Liver (tissue), 9 donors: ENCODE measurements around the gene CDX1. TPM values are rescaled to one million over a fixed set of nuclear protein-coding genes. Genes with fewer than 3 reads are reported as not detected.

Experiments
- DNase-seq: peaks from one replicate; pipeline ENCODE4 v3.0.0-alpha.2; 2017; ENCODE audit warnings: low spot score
- H3K27ac ChIP-seq, 2 donors: one replicate each; pipeline ENCODE4 v1.7.0; 2013; ENCODE audit warnings: inconsistent platforms in 2 of 2, low read length in 2 of 2, control low read depth in 1 of 2, low read depth in 1 of 2, mild to moderate bottlenecking in 1 of 2
- H3K27me3 ChIP-seq, 4 donors: one replicate each; pipeline versions ENCODE4 v1.6.1 to v1.7.0; 2013; ENCODE audit warnings: low read length in 3 of 4, inconsistent platforms in 1 of 4, mild to moderate bottlenecking in 1 of 4, moderate library complexity in 1 of 4; ENCODE audit not compliant: control insufficient read depth in 4 of 4, insufficient read depth in 4 of 4
- H3K36me3 ChIP-seq, 4 donors: one replicate each; pipeline versions ENCODE4 v1.6.1 to v1.7.0; 2013; ENCODE audit warnings: low read length in 3 of 4, mild to moderate bottlenecking in 3 of 4, low read depth in 1 of 4, moderate library complexity in 1 of 4; ENCODE audit not compliant: control insufficient read depth in 4 of 4, insufficient read depth in 3 of 4
- H3K4me1 ChIP-seq, 4 donors: one replicate each; pipeline versions ENCODE4 v1.6.1 to v1.7.0; 2013; ENCODE audit warnings: low read length in 3 of 4, mild to moderate bottlenecking in 3 of 4, moderate library complexity in 1 of 4; ENCODE audit not compliant: control insufficient read depth in 4 of 4, insufficient read depth in 4 of 4
- H3K4me3 ChIP-seq, 3 donors: one replicate each; pipeline versions ENCODE4 v1.6.1 to v1.7.0; 2013; ENCODE audit warnings: low read length in 3 of 3, control low read depth in 1 of 3, low read depth in 1 of 3, mild to moderate bottlenecking in 1 of 3
- H3K9ac ChIP-seq, 2 donors: one replicate each; pipeline ENCODE4 v1.7.0; 2013; ENCODE audit warnings: low read length in 2 of 2, mild to moderate bottlenecking in 2 of 2, moderate library complexity in 2 of 2, control low read depth in 1 of 2, low read depth in 1 of 2
- H3K9me3 ChIP-seq, 4 donors: one replicate each; pipeline versions ENCODE4 v1.6.1 to v1.7.0; 2013; ENCODE audit warnings: low read length in 3 of 4; ENCODE audit not compliant: control insufficient read depth in 4 of 4
- GABPA ChIP-seq, 2 donors: IDR thresholded peaks in 1 of 2; conservative IDR thresholded peaks in 1 of 2; 2 replicates each; pipeline ENCODE4 v1.6.1; 2016; ENCODE audit warnings: antibody characterized with exemption in 2 of 2, mild to moderate bottlenecking in 1 of 2, moderate library complexity in 1 of 2
- HNF4A ChIP-seq, 2 donors: conservative IDR thresholded peaks; 2 replicates each; pipeline ENCODE4 v1.6.1; 2016; ENCODE audit warnings: antibody characterized with exemption in 2 of 2, mild to moderate bottlenecking in 2 of 2
- HNF4G ChIP-seq: IDR thresholded peaks from 2 replicates; pipeline ENCODE4 v1.6.1; 2016; ENCODE audit warnings: antibody characterized with exemption
- JUND ChIP-seq, 2 donors: IDR thresholded peaks; 2 replicates each; pipeline ENCODE4 v1.6.1; 2016; ENCODE audit warnings: antibody characterized with exemption in 2 of 2
- RAD21 ChIP-seq, 2 donors: IDR thresholded peaks; 2 replicates each; pipeline ENCODE4 v1.6.1; 2016; ENCODE audit warnings: antibody characterized with exemption in 2 of 2, mild to moderate bottlenecking in 2 of 2
- TAF1 ChIP-seq: conservative IDR thresholded peaks from 2 replicates; pipeline ENCODE4 v1.6.1; 2016; ENCODE audit warnings: antibody characterized with exemption, mild to moderate bottlenecking
- WGBS: extraction: QIAGEN DNeasy Blood & Tissue Kit; methylation state at CpG from one replicate; pipeline ENCODE4 v1.1.7; 2013; 5-methylcytosine and 5-hydroxymethylcytosine counted together
- polyA plus RNA-seq, 2 donors: library from polyadenylated mRNA; stranded (reverse) in 1 of 2; unstranded in 1 of 2; fragments of 200-250 nt in 1 of 2; fragments of >200 nt in 1 of 2; fragmentation: Nextera tagmentation in 1 of 2; extraction: Ambion mirVana in 1 of 2; gene quantifications; one replicate each; pipeline versions ENCODE4 v1.2.1 to v1.2.3, GENCODE V29; 2013 to 2015
- total RNA-seq, 2 donors: library from RNA; depleted of rRNA; stranded (reverse); fragments of >200 nt; gene quantifications; one replicate each; pipeline ENCODE4 v1.2.3, GENCODE V29; 2014
- TF ChIP-seq, protein P1 (sequence below): IDR thresholded peaks from 2 replicates; pipeline ENCODE4 v1.6.1; 2016; ENCODE audit warnings: antibody characterized with exemption
- TF ChIP-seq, protein P2 (sequence below): IDR thresholded peaks from 2 replicates; pipeline ENCODE4 v1.6.1; 2016; ENCODE audit warnings: antibody characterized with exemption
- TF ChIP-seq, protein P3 (sequence below): IDR thresholded peaks from 2 replicates; pipeline ENCODE4 v1.6.1; 2016; ENCODE audit warnings: antibody characterized with exemption, mild to moderate bottlenecking
- TF ChIP-seq, protein P4 (sequence below): IDR thresholded peaks from 2 replicates; pipeline ENCODE4 v1.6.1; 2016; ENCODE audit warnings: antibody characterized with exemption
- donor health status: healthy.
- donor health status: healthy.
- donor health status: healthy.
- donor health status: healthy.
- donor health status: healthy.

Gene CDX1
- total and polyA plus RNA-seq, 4 donors = not detected

DNA sequence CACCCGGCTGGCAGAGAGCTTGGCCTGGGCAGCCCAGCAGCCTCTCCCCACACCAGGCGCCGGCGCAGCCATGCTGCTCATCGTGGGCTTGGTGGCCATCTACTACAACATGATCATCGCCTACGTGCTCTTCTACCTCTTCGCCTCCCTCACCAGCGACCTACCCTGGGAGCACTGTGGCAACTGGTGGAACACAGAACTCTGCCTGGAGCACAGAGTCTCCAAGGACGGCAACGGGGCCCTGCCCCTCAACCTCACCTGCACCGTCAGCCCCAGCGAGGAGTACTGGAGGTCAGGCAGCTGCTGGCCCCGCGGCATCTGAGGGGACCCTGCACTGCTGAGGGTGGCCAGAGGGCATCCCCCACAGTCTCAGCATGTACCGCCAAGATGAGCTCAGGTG lies 30.4 kb downstream of the CDX1 start:
- Histone ChIP-seq H3K9ac (no peak overlapping the region), H3K36me3 (no peaks in the 10 kb centered on the region), H3K27me3 (no peaks in the 10 kb centered on the region), H3K4me3 (no peak overlapping the region), H3K9me3 (no peaks in the 10 kb centered on the region), H3K4me1 (no peaks in the 10 kb centered on the region), H3K27ac (no peak overlapping the region)
- 93% methylated on average over 16 of the region's 16 CpGs for WGBS
- TF ChIP-seq GABPA (IDR thresholded peaks at IDR 0.05 in 1 of 2, conservative IDR thresholded peaks at IDR 0.05 in 1 of 2) (no peak), RAD21 (IDR thresholded peaks at IDR 0.05) (no peak)
- TF ChIP-seq, protein P1, sequence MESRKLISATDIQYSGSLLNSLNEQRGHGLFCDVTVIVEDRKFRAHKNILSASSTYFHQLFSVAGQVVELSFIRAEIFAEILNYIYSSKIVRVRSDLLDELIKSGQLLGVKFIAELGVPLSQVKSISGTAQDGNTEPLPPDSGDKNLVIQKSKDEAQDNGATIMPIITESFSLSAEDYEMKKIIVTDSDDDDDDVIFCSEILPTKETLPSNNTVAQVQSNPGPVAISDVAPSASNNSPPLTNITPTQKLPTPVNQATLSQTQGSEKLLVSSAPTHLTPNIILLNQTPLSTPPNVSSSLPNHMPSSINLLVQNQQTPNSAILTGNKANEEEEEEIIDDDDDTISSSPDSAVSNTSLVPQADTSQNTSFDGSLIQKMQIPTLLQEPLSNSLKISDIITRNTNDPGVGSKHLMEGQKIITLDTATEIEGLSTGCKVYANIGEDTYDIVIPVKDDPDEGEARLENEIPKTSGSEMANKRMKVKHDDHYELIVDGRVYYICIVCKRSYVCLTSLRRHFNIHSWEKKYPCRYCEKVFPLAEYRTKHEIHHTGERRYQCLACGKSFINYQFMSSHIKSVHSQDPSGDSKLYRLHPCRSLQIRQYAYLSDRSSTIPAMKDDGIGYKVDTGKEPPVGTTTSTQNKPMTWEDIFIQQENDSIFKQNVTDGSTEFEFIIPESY = no peak
- TF ChIP-seq, protein P2, sequence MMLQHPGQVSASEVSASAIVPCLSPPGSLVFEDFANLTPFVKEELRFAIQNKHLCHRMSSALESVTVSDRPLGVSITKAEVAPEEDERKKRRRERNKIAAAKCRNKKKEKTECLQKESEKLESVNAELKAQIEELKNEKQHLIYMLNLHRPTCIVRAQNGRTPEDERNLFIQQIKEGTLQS = no peak
- TF ChIP-seq, protein P3, sequence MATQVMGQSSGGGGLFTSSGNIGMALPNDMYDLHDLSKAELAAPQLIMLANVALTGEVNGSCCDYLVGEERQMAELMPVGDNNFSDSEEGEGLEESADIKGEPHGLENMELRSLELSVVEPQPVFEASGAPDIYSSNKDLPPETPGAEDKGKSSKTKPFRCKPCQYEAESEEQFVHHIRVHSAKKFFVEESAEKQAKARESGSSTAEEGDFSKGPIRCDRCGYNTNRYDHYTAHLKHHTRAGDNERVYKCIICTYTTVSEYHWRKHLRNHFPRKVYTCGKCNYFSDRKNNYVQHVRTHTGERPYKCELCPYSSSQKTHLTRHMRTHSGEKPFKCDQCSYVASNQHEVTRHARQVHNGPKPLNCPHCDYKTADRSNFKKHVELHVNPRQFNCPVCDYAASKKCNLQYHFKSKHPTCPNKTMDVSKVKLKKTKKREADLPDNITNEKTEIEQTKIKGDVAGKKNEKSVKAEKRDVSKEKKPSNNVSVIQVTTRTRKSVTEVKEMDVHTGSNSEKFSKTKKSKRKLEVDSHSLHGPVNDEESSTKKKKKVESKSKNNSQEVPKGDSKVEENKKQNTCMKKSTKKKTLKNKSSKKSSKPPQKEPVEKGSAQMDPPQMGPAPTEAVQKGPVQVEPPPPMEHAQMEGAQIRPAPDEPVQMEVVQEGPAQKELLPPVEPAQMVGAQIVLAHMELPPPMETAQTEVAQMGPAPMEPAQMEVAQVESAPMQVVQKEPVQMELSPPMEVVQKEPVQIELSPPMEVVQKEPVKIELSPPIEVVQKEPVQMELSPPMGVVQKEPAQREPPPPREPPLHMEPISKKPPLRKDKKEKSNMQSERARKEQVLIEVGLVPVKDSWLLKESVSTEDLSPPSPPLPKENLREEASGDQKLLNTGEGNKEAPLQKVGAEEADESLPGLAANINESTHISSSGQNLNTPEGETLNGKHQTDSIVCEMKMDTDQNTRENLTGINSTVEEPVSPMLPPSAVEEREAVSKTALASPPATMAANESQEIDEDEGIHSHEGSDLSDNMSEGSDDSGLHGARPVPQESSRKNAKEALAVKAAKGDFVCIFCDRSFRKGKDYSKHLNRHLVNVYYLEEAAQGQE = no peak
- DNase-seq = no peak

DNA sequence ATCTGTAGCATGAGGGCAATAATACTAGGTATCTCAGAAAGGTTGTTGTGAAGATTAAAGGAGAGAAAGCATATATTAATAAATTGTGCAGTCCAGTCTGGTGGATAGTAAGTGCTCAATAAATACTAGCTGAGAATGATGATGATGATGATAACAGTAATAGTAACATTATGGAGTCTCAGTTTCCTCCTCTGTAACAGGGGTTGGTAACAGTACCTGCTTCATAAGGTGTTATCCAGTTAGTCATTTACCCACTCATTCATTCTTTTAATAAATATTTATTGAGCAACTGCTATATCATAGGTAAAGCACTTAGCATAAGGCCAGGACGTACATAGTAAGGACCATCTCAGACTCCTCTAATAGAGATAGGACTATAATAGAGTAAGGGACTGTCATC lies 30.9 kb downstream of the CDX1 start:
- Histone ChIP-seq H3K4me3 (no peak overlapping the region), H3K27ac (no peak overlapping the region), H3K4me1 (no peaks in the 10 kb centered on the region), H3K9me3 (no peaks in the 10 kb centered on the region), H3K27me3 (no peaks in the 10 kb centered on the region), H3K36me3 (no peaks in the 10 kb centered on the region), H3K9ac (no peak overlapping the region)
- TF ChIP-seq, protein P4, sequence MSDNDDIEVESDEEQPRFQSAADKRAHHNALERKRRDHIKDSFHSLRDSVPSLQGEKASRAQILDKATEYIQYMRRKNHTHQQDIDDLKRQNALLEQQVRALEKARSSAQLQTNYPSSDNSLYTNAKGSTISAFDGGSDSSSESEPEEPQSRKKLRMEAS = no peak
- TF ChIP-seq, protein P1 = no peak
- TF ChIP-seq JUND (IDR thresholded peaks at IDR 0.05) (no peak), TAF1 (no peak), HNF4A (conservative IDR thresholded peaks at IDR 0.05) (no peak), HNF4G (no peak)
- WGBS = 93% methylated on average over 1 of the region's 1 CpG
- no peak for DNase-seq
